GM12878 (cell line): ENCODE measurements around the gene ZNF573. TPM values are rescaled to one million over a fixed set of nuclear protein-coding genes. Genes with fewer than 3 reads are reported as not detected.
"Not testable (repeated sequence)": the region's sequence is repeated elsewhere in the genome, so short reads cannot be mapped to it uniquely, and the experiment has no call there.

Source experiments
- ATAC-seq: fragments of 200-7000 bp; cut with Tn5 transposase; 3 replicates; pipeline ENCODE4 v1.9.1; 2020; ENCODE audit warnings: mild to moderate bottlenecking, moderate library complexity
- BruUV-seq: library from RNA; stranded (reverse); fragments of 400-500 nt; replicated peaks from 2 replicates; lab custom pipeline; 2021; lab: Mats Ljungman, UMichigan
- CTCF ChIA-PET: fragments of 300-600 bp; sonication (Branson Sonifier 250); formaldehyde crosslinking; extraction: SDS; loops from one replicate; lab custom pipeline; 2021; ENCODE audit warnings: inconsistent platforms; lab: Yijun Ruan, JAX
- POLR2A ChIA-PET: fragments of 350-600 bp; formaldehyde crosslinking; extraction: SDS; loops from one replicate; lab custom pipeline; 2021; ENCODE audit warnings: inconsistent platforms; lab: Charles Lee
- RAD21 ChIA-PET: fragments of 300-600 bp; sonication (Branson Sonifier 250); formaldehyde crosslinking; loops from one replicate; lab custom pipeline; 2023; ENCODE audit warnings: antibody characterized with exemption; ENCODE audit not compliant: unreplicated experiment; lab: Charles Lee
- SMC1A ChIA-PET: fragments of 300-600 bp; sonication (Branson Sonifier 250); formaldehyde crosslinking; loops from one replicate; lab custom pipeline; 2023; ENCODE audit not compliant: unreplicated experiment, uncharacterized antibody; lab: Charles Lee
- DNase-seq: peaks from one replicate; pipeline ENCODE4 v3.0.0-alpha.2; 2011; ENCODE audit warnings: low read depth, low spot score
- FAIRE-seq: peaks from 3 replicates; lab custom pipeline; 2011; peaks lifted over from hg19 to GRCh38; lab: Jason Lieb, UNC
- H2AFZ ChIP-seq: 2 replicates; pipeline ENCODE4 v1.6.0; 2011; ENCODE audit warnings: low read depth, low read length, control low read depth; ENCODE audit not compliant: control insufficient read depth
- H3K27ac ChIP-seq: 2 replicates; pipeline ENCODE4 v1.5.1; 2011; ENCODE audit warnings: control low read depth; ENCODE audit not compliant: control insufficient read depth, insufficient read depth
- H3K27me3 ChIP-seq, 2 experiments: replicated peaks in 1 of 2; 2 replicates each; pipeline versions ENCODE4 v1.6.0 to v1.6.1; 2011; ENCODE audit warnings: low read length in 1 of 2; ENCODE audit not compliant: control insufficient read depth in 2 of 2, insufficient read depth in 2 of 2
- H3K36me3 ChIP-seq, 2 experiments: 2 replicates each; pipeline ENCODE4 v1.5.1; 2011; ENCODE audit warnings: low read length in 1 of 2; ENCODE audit not compliant: control insufficient read depth in 2 of 2, insufficient read depth in 2 of 2
- H3K4me1 ChIP-seq: 2 replicates; pipeline ENCODE4 v1.6.1; 2011; ENCODE audit warnings: mild to moderate bottlenecking, low read length, moderate library complexity, mixed read lengths; ENCODE audit not compliant: control insufficient read depth, insufficient read depth
- H3K4me2 ChIP-seq: 2 replicates; pipeline ENCODE4 v1.6.0; 2011; ENCODE audit warnings: control low read depth; ENCODE audit not compliant: control insufficient read depth, insufficient read depth
- H3K4me3 ChIP-seq: fragments of 200-600 bp; sonication (generic); 2 replicates; pipeline ENCODE4 v1.5.1; 2016
- H3K79me2 ChIP-seq: 2 replicates; pipeline ENCODE4 v1.6.0; 2011; ENCODE audit warnings: low read length; ENCODE audit not compliant: control insufficient read depth, insufficient read depth
- H3K9ac ChIP-seq: 2 replicates; pipeline ENCODE4 v1.8.0; 2011; ENCODE audit warnings: low read length, control low read depth, mixed read lengths; ENCODE audit not compliant: control insufficient read depth, insufficient read depth
- H3K9me3 ChIP-seq: replicated peaks from 3 replicates; pipeline ENCODE4 v1.5.1; 2011; ENCODE audit warnings: mild to moderate bottlenecking, low read length; ENCODE audit not compliant: control insufficient read depth, insufficient read depth
- H4K20me1 ChIP-seq: 2 replicates; pipeline ENCODE4 v1.6.0; 2011; ENCODE audit not compliant: control insufficient read depth, insufficient read depth
- CHD4 ChIP-seq: fragments of 200-600 bp; sonication (generic); IDR thresholded peaks from 2 replicates; pipeline ENCODE4 v1.6.1; 2016; ENCODE audit warnings: mild to moderate bottlenecking
- DPF2 ChIP-seq: fragments of 450-650 bp; IDR thresholded peaks from 2 replicates; pipeline ENCODE4 v1.6.1; 2017; ENCODE audit warnings: mild to moderate bottlenecking
- IRF4 ChIP-seq: IDR thresholded peaks from 2 replicates; pipeline ENCODE4 v1.6.1; 2011; ENCODE audit warnings: low read depth, low read length
- NBN ChIP-seq: fragments of 450-650 bp; IDR thresholded peaks from 2 replicates; pipeline ENCODE4 v1.6.1; 2016
- NFYB ChIP-seq: IDR thresholded peaks from 2 replicates; pipeline ENCODE4 v1.6.1; 2011; ENCODE audit warnings: low read depth, mild to moderate bottlenecking, low read length, improper control_type of control experiment, moderate library complexity; ENCODE audit not compliant: insufficient read depth
- NRF1 ChIP-seq: conservative IDR thresholded peaks from 2 replicates; pipeline ENCODE4 v1.6.1; 2011; ENCODE audit warnings: mild to moderate bottlenecking, low read depth, low read length, improper control_type of control experiment
- PAX8 ChIP-seq: fragments of 450-650 bp; IDR thresholded peaks from 2 replicates; pipeline ENCODE4 v1.6.1; 2017; ENCODE audit warnings: mild to moderate bottlenecking, moderate library complexity
- POLR2AphosphoS2 ChIP-seq: IDR thresholded peaks from 2 replicates; pipeline ENCODE4 v1.6.1; 2011; ENCODE audit warnings: low read depth, mild to moderate bottlenecking, low read length, improper control_type of control experiment, moderate library complexity
- POLR2AphosphoS5 ChIP-seq: IDR thresholded peaks from 2 replicates; pipeline ENCODE4 v1.6.1; 2011; ENCODE audit warnings: mild to moderate bottlenecking, low read length, inconsistent platforms
- RUNX3 ChIP-seq: IDR thresholded peaks from 2 replicates; pipeline ENCODE4 v1.6.1; 2012; ENCODE audit warnings: low read length, inconsistent platforms
- SIX5 ChIP-seq: IDR thresholded peaks from 2 replicates; pipeline ENCODE4 v1.6.1; 2011; ENCODE audit warnings: mild to moderate bottlenecking, low read depth, low read length, moderate library complexity; ENCODE audit not compliant: severe bottlenecking
- TCF12 ChIP-seq: IDR thresholded peaks from 2 replicates; pipeline ENCODE4 v1.6.1; 2011; ENCODE audit warnings: low read depth, mild to moderate bottlenecking, low read length
- ZNF24 ChIP-seq: fragments of 450-650 bp; IDR thresholded peaks from 2 replicates; pipeline ENCODE4 v1.6.1; 2017; ENCODE audit warnings: antibody characterized with exemption, mild to moderate bottlenecking
- WGBS: methylation state at CpG from one replicate; pipeline ENCODE4 v1.1.6; 2016; ENCODE audit warnings: low lambda C conversion rate; ENCODE audit not compliant: insufficient replicate concordance, insufficient coverage; ENCODE audit errors: missing lambda C conversion rate; 5-methylcytosine and 5-hydroxymethylcytosine counted together
- in situ Hi-C: fragments of 300-500 bp; cut with MboI; formaldehyde crosslinking; loops from 9 replicates; pipeline ENCODE4 v1.14.3; 2018; ENCODE audit warnings: mixed read lengths
- intact Hi-C: fragments of 100-400 bp; cut with micrococcal nuclease; formaldehyde crosslinking; loops from one replicate; pipeline ENCODE4 v1.14.2; 2022; ENCODE audit not compliant: unreplicated experiment
- polyA plus RNA-seq, 11 experiments: library from polyadenylated mRNA; depleted of rRNA in 4 of 11; unstranded in 6 of 11; stranded (reverse) in 5 of 11; fragments of >200 nt; fragmentation: Nextera tagmentation in 4 of 11; fragmentation: Illumina TruSeq in 1 of 11; extraction: Ambion mirVana in 4 of 11; extraction: Trizol in 1 of 11; gene quantifications; 1 replicate in 1 of 11; 2 replicates in 10 of 11; pipeline versions ENCODE4 v1.2.1 to v1.2.3, GENCODE V29; 2011 to 2016; ENCODE audit warnings: inconsistent platforms in 2 of 11, missing spikeins in 2 of 11, low read depth in 1 of 11
- total RNA-seq, 4 experiments: library from RNA; depleted of rRNA in 3 of 4; stranded (reverse); fragments of >200 nt in 3 of 4; fragmentation: Illumina TruSeq in 1 of 4; extraction: Trizol in 1 of 4; gene quantifications; 2 replicates each; pipeline versions ENCODE4 v1.2.1 to v1.2.3, GENCODE V29; 2013 to 2021

ZNF573 gene
- total and polyA plus RNA-seq, 10 of the 15 experiments (the other 5 are each of a cell fraction or from before 2014, with no cell fraction given), result 0.38 to 5.5 (median 2.4) TPM

DNA sequence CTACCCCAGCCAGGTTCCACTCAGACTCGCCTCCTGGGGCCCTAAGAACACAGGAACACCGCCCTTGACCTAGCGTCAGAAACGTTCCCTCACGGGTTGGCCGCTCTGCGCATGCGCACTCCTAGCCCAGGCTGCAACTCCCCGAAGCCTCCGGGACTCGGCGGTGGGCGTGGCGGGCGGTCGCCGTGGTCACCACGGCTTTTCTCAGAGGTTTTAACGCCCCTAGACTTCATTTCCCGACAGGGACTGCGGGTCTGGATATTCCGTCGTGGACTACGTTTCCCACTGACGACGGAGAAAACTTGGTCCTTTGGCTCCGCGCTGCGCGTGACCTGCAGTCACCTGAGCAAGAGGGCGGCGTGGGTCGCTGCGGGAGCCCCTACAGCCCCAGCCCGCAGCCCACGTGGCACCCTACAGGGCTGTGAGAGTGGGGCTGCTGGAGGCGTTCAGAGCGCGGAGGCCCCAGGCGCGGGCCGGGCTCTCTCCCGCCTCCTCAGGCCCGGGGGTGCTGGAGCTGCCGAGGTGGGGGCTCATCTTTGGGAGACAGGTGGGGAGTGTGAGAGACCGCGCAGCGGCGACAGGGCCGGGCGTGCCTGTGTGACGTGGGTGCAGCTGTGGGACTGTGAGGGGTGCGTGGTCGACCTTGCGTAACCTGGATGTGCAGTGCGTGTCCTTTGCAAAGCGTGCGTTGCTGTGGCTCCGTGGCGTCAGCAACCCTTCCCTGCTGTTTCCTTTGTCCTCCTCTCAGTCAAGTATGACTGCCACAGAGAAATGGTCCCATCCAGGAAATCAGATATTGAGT, 38.0 kb upstream of the ZNF573 start:
- DNase-seq, result no peak
- no TSS peak for BruUV-seq
- TF ChIP-seq IRF4, result no peak
- no peak for TF ChIP-seq CHD4
- no peak for TF ChIP-seq TCF12
- no peak for TF ChIP-seq NRF1
- no peak for TF ChIP-seq DPF2
- TF ChIP-seq SIX5, result no peak
- TF ChIP-seq POLR2AphosphoS5, result no peak
- TF ChIP-seq RUNX3, result no peak
- no peak for TF ChIP-seq NFYB
- TF ChIP-seq ZNF24, result no peak
- TF ChIP-seq POLR2AphosphoS2, result no peak
- TF ChIP-seq NBN, result no peak
- no peak for TF ChIP-seq PAX8
- Histone ChIP-seq H3K4me2 (no peak overlapping the region), H3K27ac (no peak overlapping the region), H3K27me3 (no peaks in the 10 kb centered on the region), H3K9ac (no peak overlapping the region), H3K4me3 (no peak overlapping the region), H4K20me1 (no peaks in the 10 kb centered on the region), H3K4me1 (no peaks in the 10 kb centered on the region), H3K79me2 (no peaks in the 10 kb centered on the region), H3K36me3 (no peaks in the 10 kb centered on the region), H2AFZ (no peak overlapping the region; the same call in 1 of the 2 replicates), H3K9me3 (peaks cover 7% of the 10 kb centered on the region; the same call in 2 of the 3 replicates)
- 52% methylated on average over 58 of the region's 60 CpGs for WGBS
- POLR2A ChIA-PET, result no interaction called here
- intact Hi-C loops, result no loop called here
- FAIRE-seq, result no peak
- RAD21 ChIA-PET, result no interaction called here
- in situ Hi-C loops, result no loop called here
- SMC1A ChIA-PET, result no interaction called here
- ATAC-seq, result no peak
- CTCF ChIA-PET, result no interaction called here

DNA sequence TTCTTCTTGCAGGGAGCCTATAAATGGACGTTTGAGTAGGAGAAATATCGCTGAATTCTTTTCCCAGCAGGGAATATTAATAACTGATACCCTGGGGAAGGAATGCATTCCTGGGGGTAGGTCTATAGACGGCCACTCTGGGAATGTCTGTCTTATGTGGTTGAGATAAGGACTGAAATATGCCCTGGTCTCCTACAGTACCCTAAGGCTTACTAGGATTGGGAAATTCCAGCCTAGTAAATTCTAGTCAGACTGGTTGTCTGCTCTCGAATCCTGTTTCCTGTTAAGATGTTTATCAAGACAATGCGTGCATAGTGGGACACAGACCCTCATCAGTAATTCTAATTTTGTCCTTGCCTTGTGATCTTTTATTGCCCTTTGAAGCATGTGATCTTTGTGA, 36.2 kb upstream of the ZNF573 start:
- BruUV-seq, H3K79me2 ChIP-seq, DNase-seq, H4K20me1 ChIP-seq, intact Hi-C loops, H3K27me3 ChIP-seq, H3K9ac ChIP-seq, H3K4me1 ChIP-seq, H3K9me3 ChIP-seq, H3K4me3 ChIP-seq, ATAC-seq, RAD21 ChIA-PET, H2AFZ ChIP-seq, H3K27ac ChIP-seq, in situ Hi-C loops, H3K36me3 ChIP-seq, SMC1A ChIA-PET, POLR2A ChIA-PET, H3K4me2 ChIP-seq, FAIRE-seq: not testable (repeated sequence)
- 27% methylated on average over 5 of the region's 5 CpGs for WGBS
- CTCF ChIA-PET, result interaction anchor here (0.6 to 1.1 kb wide), 2 partner anchors 9 to 297 kb away, joined by 3 to 4 read pairs; no protein-coding TSS in a partner anchor
